Vagina (tissue), 2 donors: ENCODE results near the gene JAG1. TPM values are rescaled to one million over a fixed set of nuclear protein-coding genes. Genes with fewer than 3 reads are reported as not detected.

Experiments
- DNase-seq, 2 donors: peaks; one replicate each; pipeline ENCODE4 v3.0.0-alpha.2; 2017; ENCODE audit errors: extremely low spot score in 2 of 2
- H3K27ac ChIP-seq: fragments of 200-600 bp; sonication (generic); one replicate; pipeline ENCODE4 v1.5.1; 2019
- H3K27me3 ChIP-seq: fragments of 200-600 bp; sonication (generic); one replicate; pipeline ENCODE4 v1.5.1; 2019
- H3K36me3 ChIP-seq, 2 donors: fragments of 200-600 bp; sonication (generic); one replicate each; pipeline ENCODE4 v1.5.1; 2017 to 2019
- H3K4me1 ChIP-seq: fragments of 200-600 bp; sonication (generic); one replicate; pipeline ENCODE4 v1.5.1; 2019
- H3K4me3 ChIP-seq, 2 donors: fragments of 200-600 bp; sonication (generic); 1 replicate in 1 of 2; 2 replicates in 1 of 2; pipeline ENCODE4 v1.5.1; 2016 to 2019
- H3K9me3 ChIP-seq: fragments of 200-600 bp; sonication (generic); one replicate; pipeline ENCODE4 v1.5.1; 2019
- POLR2A ChIP-seq, 2 donors: fragments of 450-650 bp; IDR thresholded peaks; one replicate each; pipeline ENCODE4 v1.6.1; 2017; ENCODE audit warnings: antibody characterized with exemption in 2 of 2, mild to moderate bottlenecking in 2 of 2, moderate library complexity in 2 of 2
- POLR2AphosphoS5 ChIP-seq, 2 donors: sonication (generic); formaldehyde crosslinking; IDR thresholded peaks; one replicate each; pipeline ENCODE4 v1.9.0; 2017; ENCODE audit warnings: antibody characterized with exemption in 2 of 2, mild to moderate bottlenecking in 2 of 2, low read depth in 1 of 2; ENCODE audit not compliant: insufficient read depth in 1 of 2
- intact Hi-C: fragments of 100-400 bp; cut with DNase I; formaldehyde crosslinking; loops from one replicate; pipeline ENCODE4 v1.15.1; 2023
- total RNA-seq: library from RNA; depleted of rRNA; stranded (reverse); fragments of >200 nt; gene quantifications from one replicate; pipeline ENCODE4 v1.2.3, GENCODE V29; 2016
- TF ChIP-seq, protein P1 (sequence below), 3 experiments: fragments of 450-650 bp in 2 of 3; fragments of 200-600 bp in 1 of 3; sonication (generic) in 1 of 3; IDR thresholded peaks; one replicate each; pipeline ENCODE4 v1.5.1; 2017 to 2019; ENCODE audit warnings: antibody characterized with exemption in 3 of 3, mild to moderate bottlenecking in 2 of 3, moderate library complexity in 2 of 3

The JAG1 gene
- total RNA-seq, 1 donor from 2014 or later: 185 TPM

DNA sequence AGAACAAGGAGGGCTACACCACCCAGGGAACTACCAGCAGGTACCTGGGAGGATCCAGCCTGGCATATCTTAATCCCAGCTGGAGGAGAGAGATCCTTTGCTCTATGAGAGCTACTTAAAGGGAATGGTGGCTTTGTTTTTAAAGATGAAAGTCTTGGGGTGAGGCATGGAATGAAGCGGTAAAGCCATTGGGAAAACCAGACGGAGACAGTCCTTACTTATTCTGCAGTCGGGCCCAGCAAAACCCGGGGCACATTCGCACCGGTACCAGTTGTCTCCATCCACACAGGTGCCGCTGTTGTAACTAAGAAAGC lies 30.3 kb downstream of the JAG1 start:
- Histone ChIP-seq H3K36me3 (peaks cover 0 to 97% of the 10 kb centered on the region in 2 donors), H3K27ac (no peak overlapping the region), H3K27me3 (no peaks in the 10 kb centered on the region), H3K4me3 (no peak overlapping the region), H3K4me1 (peaks cover 27% of the 10 kb centered on the region), H3K9me3 (no peaks in the 10 kb centered on the region)
- intact Hi-C loops: no loop called here
- no peak for DNase-seq
- TF ChIP-seq, protein P1, sequence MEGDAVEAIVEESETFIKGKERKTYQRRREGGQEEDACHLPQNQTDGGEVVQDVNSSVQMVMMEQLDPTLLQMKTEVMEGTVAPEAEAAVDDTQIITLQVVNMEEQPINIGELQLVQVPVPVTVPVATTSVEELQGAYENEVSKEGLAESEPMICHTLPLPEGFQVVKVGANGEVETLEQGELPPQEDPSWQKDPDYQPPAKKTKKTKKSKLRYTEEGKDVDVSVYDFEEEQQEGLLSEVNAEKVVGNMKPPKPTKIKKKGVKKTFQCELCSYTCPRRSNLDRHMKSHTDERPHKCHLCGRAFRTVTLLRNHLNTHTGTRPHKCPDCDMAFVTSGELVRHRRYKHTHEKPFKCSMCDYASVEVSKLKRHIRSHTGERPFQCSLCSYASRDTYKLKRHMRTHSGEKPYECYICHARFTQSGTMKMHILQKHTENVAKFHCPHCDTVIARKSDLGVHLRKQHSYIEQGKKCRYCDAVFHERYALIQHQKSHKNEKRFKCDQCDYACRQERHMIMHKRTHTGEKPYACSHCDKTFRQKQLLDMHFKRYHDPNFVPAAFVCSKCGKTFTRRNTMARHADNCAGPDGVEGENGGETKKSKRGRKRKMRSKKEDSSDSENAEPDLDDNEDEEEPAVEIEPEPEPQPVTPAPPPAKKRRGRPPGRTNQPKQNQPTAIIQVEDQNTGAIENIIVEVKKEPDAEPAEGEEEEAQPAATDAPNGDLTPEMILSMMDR (IDR thresholded peaks at IDR 0.05): no peak
- TF ChIP-seq POLR2AphosphoS5 (IDR thresholded peaks at IDR 0.05; ENCODE audit: insufficient read depth in 1 of 2, low read depth in 1 of 2): no peak
- TF ChIP-seq POLR2A (IDR thresholded peaks at IDR 0.05): no peak

DNA sequence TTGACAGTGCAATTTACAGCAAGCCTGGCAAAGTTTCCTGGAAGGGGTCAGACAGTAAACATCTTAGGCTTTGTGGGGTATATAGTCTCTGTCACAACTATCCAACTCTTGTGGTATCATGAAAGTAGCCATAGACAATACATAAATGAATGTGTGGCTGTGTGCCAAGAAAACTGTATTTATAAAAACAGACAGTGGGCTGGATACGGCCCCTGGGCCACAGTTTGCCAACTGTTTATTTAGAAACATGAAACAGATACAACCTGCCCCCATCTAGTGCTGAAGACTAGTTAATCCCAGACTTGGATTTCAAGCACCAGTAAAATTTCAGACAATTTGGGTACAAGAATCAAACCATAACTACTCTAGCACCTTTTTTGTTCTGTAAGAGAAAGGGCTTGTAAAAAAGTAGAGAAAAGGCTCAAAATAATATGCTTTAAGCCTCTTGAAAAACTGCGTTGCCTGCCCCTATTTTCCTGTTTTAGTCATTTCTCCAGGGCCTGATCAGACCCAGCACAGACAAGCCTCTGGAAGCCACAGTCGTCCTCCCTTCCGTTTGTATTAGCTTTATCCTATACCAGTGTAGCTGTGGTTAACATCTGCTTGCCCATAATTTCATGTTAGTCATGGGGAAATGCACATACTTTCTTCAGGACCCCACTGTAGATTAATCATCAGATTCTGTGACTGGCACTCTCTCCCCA lies 30.8 kb downstream of the JAG1 start:
- Histone ChIP-seq H3K27ac (peak overlapping the region; percentile 16), H3K27me3 (no peaks in the 10 kb centered on the region), H3K4me3 (no peak overlapping the region), H3K36me3 (peaks cover 0 to 97% of the 10 kb centered on the region in 2 donors), H3K9me3 (no peaks in the 10 kb centered on the region), H3K4me1 (peaks cover 31% of the 10 kb centered on the region)
- no peak for TF ChIP-seq POLR2A (IDR thresholded peaks at IDR 0.05)
- TF ChIP-seq, protein P1 (IDR thresholded peaks at IDR 0.05): no peak
- TF ChIP-seq POLR2AphosphoS5 (IDR thresholded peaks at IDR 0.05; ENCODE audit: insufficient read depth in 1 of 2, low read depth in 1 of 2): no peak
- DNase-seq: no peak
- intact Hi-C loops: no loop called here

DNA sequence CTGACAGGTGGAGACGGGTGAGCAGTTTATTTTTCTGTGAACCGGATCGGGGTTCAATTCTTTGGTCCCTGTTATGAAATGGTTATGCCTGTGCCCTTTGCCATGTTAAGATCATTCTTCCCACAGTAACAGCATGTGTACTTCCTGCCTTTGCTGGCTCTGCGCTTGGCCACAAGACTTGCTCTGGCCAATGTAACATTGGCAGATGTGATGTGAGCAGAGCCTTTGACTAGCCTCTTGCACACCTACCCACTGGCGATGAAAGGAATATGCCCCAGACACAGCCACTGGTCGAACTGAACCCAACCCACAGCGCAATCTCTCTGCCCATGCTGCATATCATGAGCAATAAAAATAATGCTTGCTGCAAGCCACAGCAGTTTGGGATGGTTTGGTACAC lies 31.9 kb downstream of the JAG1 start:
- H3K9me3 ChIP-seq: no peaks in the 10 kb centered on the region
- intact Hi-C loops: no loop called here
- no peak overlapping the region for H3K4me3 ChIP-seq
- H3K27me3 ChIP-seq: no peaks in the 10 kb centered on the region
- peaks cover 0 to 94% of the 10 kb centered on the region in 2 donors for H3K36me3 ChIP-seq
- TF ChIP-seq, protein P1 (IDR thresholded peaks at IDR 0.05): no peak
- TF ChIP-seq POLR2A (IDR thresholded peaks at IDR 0.05) (no peak), POLR2AphosphoS5 (IDR thresholded peaks at IDR 0.05; ENCODE audit: insufficient read depth in 1 of 2, low read depth in 1 of 2) (no peak)
- no peak overlapping the region for H3K27ac ChIP-seq
- DNase-seq: no peak
- peaks cover 32% of the 10 kb centered on the region for H3K4me1 ChIP-seq

- Histone ChIP-seq H3K9me3 (no peaks in the 10 kb centered on the region), H3K27ac (no peak overlapping the region), H3K4me1 (peaks cover 36% of the 10 kb centered on the region), H3K36me3 (peaks cover 0 to 89% of the 10 kb centered on the region in 2 donors), H3K4me3 (no peak overlapping the region), H3K27me3 (no peaks in the 10 kb centered on the region)
- intact Hi-C loops: no loop called here
- peak in 1 of 2 donors; percentile 11 for TF ChIP-seq POLR2AphosphoS5 (IDR thresholded peaks at IDR 0.05; ENCODE audit: insufficient read depth in 1 of 2, low read depth in 1 of 2)
- TF ChIP-seq, protein P1 (IDR thresholded peaks at IDR 0.05): no peak
- TF ChIP-seq POLR2A (IDR thresholded peaks at IDR 0.05): no peak
- DNase-seq: no peak
Measured at GRCh38 chr20:10641467-10641866, 32.3 kb downstream of the JAG1 start.

- H3K27ac ChIP-seq: no peak overlapping the region
- H3K9me3 ChIP-seq: no peaks in the 10 kb centered on the region
- TF ChIP-seq POLR2A (IDR thresholded peaks at IDR 0.05): no peak
- TF ChIP-seq, protein P1 (IDR thresholded peaks at IDR 0.05): no peak
- TF ChIP-seq POLR2AphosphoS5 (IDR thresholded peaks at IDR 0.05; ENCODE audit: insufficient read depth in 1 of 2, low read depth in 1 of 2): no peak
- intact Hi-C loops: no loop called here
- no peak overlapping the region for H3K4me3 ChIP-seq
- H3K4me1 ChIP-seq: peaks cover 42% of the 10 kb centered on the region
- H3K27me3 ChIP-seq: no peaks in the 10 kb centered on the region
- H3K36me3 ChIP-seq: peaks cover 0 to 84% of the 10 kb centered on the region in 2 donors
- DNase-seq: no peak
Measured at GRCh38 chr20:10640897-10641296, 32.9 kb downstream of the JAG1 start.
